Activated CD4-positive, alpha-beta T cell treated with anti-CD3 and anti-CD28 coated beads, Interleukin-2, amount 10 ng/mL, durations not matched to agents 24 days and 14 days (primary cell): ENCODE measurements around the gene SOWAHB. TPM values are rescaled to one million over a fixed set of nuclear protein-coding genes. Genes with fewer than 3 reads are reported as not detected.

Experiments
- DNase-seq: peaks from one replicate; pipeline ENCODE4 v3.0.0; 2022
- H3K27ac Mint-ChIP-seq: one replicate; pipeline ENCODE4 v1.8.0; 2022; ENCODE audit warnings: mild to moderate bottlenecking, mixed read lengths
- H3K27me3 Mint-ChIP-seq: one replicate; pipeline ENCODE4 v1.8.0; 2022; ENCODE audit warnings: mixed read lengths
- H3K36me3 Mint-ChIP-seq: one replicate; pipeline ENCODE4 v1.8.0; 2022; ENCODE audit warnings: low read depth, mild to moderate bottlenecking, mixed read lengths
- H3K4me1 Mint-ChIP-seq: one replicate; pipeline ENCODE4 v1.8.0; 2021; ENCODE audit warnings: mixed read lengths
- H3K4me3 Mint-ChIP-seq: one replicate; pipeline ENCODE4 v1.8.0; 2022; ENCODE audit warnings: mild to moderate bottlenecking, moderate library complexity, mixed read lengths
- H3K9me3 Mint-ChIP-seq: one replicate; pipeline ENCODE4 v1.8.0; 2021; ENCODE audit warnings: mixed read lengths
- intact Hi-C: fragments of 100-400 bp; cut with micrococcal nuclease; formaldehyde crosslinking; loops from one replicate; pipeline ENCODE4 v1.15.1; 2023
- total RNA-seq: library from RNA; stranded (reverse); gene quantifications from 2 replicates; pipeline ENCODE4 v1.2.3, GENCODE V29; 2022

Gene SOWAHB
- total RNA-seq, 1 donor from 2014 or later, result not detected

GRCh38 chr4:76856243-76857073, 41.5 kb downstream of the SOWAHB start:
- H3K27me3 Mint-ChIP-seq, result peaks cover 14% of the 10 kb centered on the region
- no peak for DNase-seq
- intact Hi-C loops, result no loop called here
- H3K4me3 Mint-ChIP-seq, result no peak overlapping the region
- H3K27ac Mint-ChIP-seq, result no peak overlapping the region
- H3K9me3 Mint-ChIP-seq, result no peaks in the 10 kb centered on the region
- no peaks in the 10 kb centered on the region for H3K36me3 Mint-ChIP-seq
- no peaks in the 10 kb centered on the region for H3K4me1 Mint-ChIP-seq

GRCh38 chr4:76854858-76855257, 43.1 kb downstream of the SOWAHB start:
- H3K4me3 Mint-ChIP-seq, result no peak overlapping the region
- H3K27ac Mint-ChIP-seq, result no peak overlapping the region
- intact Hi-C loops, result no loop called here
- no peaks in the 10 kb centered on the region for H3K36me3 Mint-ChIP-seq
- no peaks in the 10 kb centered on the region for H3K9me3 Mint-ChIP-seq
- no peaks in the 10 kb centered on the region for H3K4me1 Mint-ChIP-seq
- DNase-seq, result no peak
- H3K27me3 Mint-ChIP-seq, result peaks cover 14% of the 10 kb centered on the region

- H3K4me3 Mint-ChIP-seq, result no peak overlapping the region
- H3K27ac Mint-ChIP-seq, result no peak overlapping the region
- intact Hi-C loops, result no loop called here
- no peak for DNase-seq
- no peaks in the 10 kb centered on the region for H3K9me3 Mint-ChIP-seq
- peaks cover 10% of the 10 kb centered on the region for H3K27me3 Mint-ChIP-seq
- no peaks in the 10 kb centered on the region for H3K36me3 Mint-ChIP-seq
- no peaks in the 10 kb centered on the region for H3K4me1 Mint-ChIP-seq
Measured at GRCh38 chr4:76851375-76851774, 46.6 kb downstream of the SOWAHB start.

- DNase-seq, result no peak
- H3K36me3 Mint-ChIP-seq, result no peaks in the 10 kb centered on the region
- H3K9me3 Mint-ChIP-seq, result no peaks in the 10 kb centered on the region
- no peak overlapping the region for H3K4me3 Mint-ChIP-seq
- intact Hi-C loops, result no loop called here
- H3K4me1 Mint-ChIP-seq, result no peaks in the 10 kb centered on the region
- peaks cover 8% of the 10 kb centered on the region for H3K27me3 Mint-ChIP-seq
- H3K27ac Mint-ChIP-seq, result no peak overlapping the region
Measured at GRCh38 chr4:76850010-76850441, 47.9 kb downstream of the SOWAHB start.

Other genes with a start within 250 kb of the SOWAHB start
- gene SEPTIN11, start 51.6 kb upstream of the SOWAHB start, total RNA-seq, result 15.4 and 17.0 TPM in 2 replicates
- gene CCNI, start 177.8 kb upstream of the SOWAHB start, total RNA-seq, result 214 TPM in 2 replicates